ENCODE measurements around the gene LIN9. TPM values are rescaled to one million over a fixed set of nuclear protein-coding genes. Genes with fewer than 3 reads are reported as not detected.
A peak's percentile ranks its signal among the peaks of the same experiment; 100 is the strongest.

LIN9 gene
- total and polyA plus RNA-seq, 2 donors (not counting 3 experiments of a cell fraction or from before 2014, with no cell fraction given) = 2.5 to 7.6 TPM

DNA sequence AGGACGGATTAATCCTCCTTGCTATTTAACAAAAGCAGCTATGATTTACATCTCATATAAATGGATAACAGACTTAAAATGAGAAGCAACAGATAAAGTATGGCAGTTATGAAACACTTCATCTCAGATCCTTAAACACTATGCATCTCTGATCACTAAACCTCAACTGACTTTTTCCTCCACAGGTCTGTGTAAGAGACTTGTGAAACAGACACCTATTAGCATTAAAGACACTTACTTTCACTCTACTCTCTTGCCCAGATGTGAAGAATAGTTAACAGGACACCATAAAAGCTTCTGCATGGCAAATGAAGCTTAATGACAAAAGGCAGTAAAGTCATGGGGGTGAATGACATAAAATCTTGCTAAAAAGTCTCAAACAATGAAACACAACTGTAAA lies 6.2 kb downstream of the LIN9 start:
- Histone ChIP-seq H3K4me1 (ENCODE audit: control insufficient read depth, extremely low read depth, insufficient read depth, low read length) (peaks cover 2% of the 10 kb centered on the region), H3K9me1 (replicated peaks; ENCODE audit: control insufficient read depth, extremely low read depth, insufficient read depth, low read length) (no peaks in the 10 kb centered on the region), H3K4me2 (ENCODE audit: insufficient read depth, low read length) (no peak overlapping the region), H3K4me3 (replicated peaks in 1 of 3; ENCODE audit: insufficient read depth in 1 of 3, low read depth in 1 of 3, low read length in 3 of 3) (no peak overlapping the region), H3K36me3 (ENCODE audit: control insufficient read depth in 2 of 2, extremely low read depth in 1 of 2, insufficient read depth in 2 of 2, low read length in 2 of 2) (peaks cover 0 to 3% of the 10 kb centered on the region in 2 experiments), H2AFZ (ENCODE audit: low read depth, low read length) (no peak overlapping the region), H3K9me3 (replicated peaks; ENCODE audit: control insufficient read depth, insufficient read depth, low read length) (no peaks in the 10 kb centered on the region), H4K20me1 (replicated peaks; ENCODE audit: control insufficient read depth, extremely low read depth, insufficient read depth, low read length) (no peaks in the 10 kb centered on the region), H3K27me3 (ENCODE audit: control insufficient read depth in 2 of 2, insufficient read depth in 2 of 2, low read length in 2 of 2) (no peaks in the 10 kb centered on the region), H3K27ac (ENCODE audit: insufficient read depth, low read depth, low read length) (no peak overlapping the region), H3K9ac (replicated peaks; ENCODE audit: extremely low read depth, insufficient read depth, low read length) (peak overlapping the region; percentile 2), H3K79me2 (ENCODE audit: control insufficient read depth, insufficient read depth, low read length) (peaks cover 58% of the 10 kb centered on the region)
- POLR2A ChIA-PET = no interaction called here
- dilution Hi-C loops (cut with MboI; ENCODE audit: extremely low pct_ligation_motif_present, low sequenced_read_pairs) = no loop called here
- FAIRE-seq (no peak), DNase-seq (ENCODE audit: low read depth, low spot score) (no peak)
- no peak for TF ChIP-seq MYC (IDR thresholded peaks at IDR 0.05; ENCODE audit: low read depth, low read length)
- TF ChIP-seq JUN (IDR thresholded peaks at IDR 0.05; ENCODE audit: borderline replicate concordance, insufficient read depth, insufficient read length, low read depth) = no peak
- TF ChIP-seq EZH2 (IDR thresholded peaks at IDR 0.05; ENCODE audit: borderline replicate concordance, low read depth, low read length, severe bottlenecking) = no peak
- TF ChIP-seq GATA2 (IDR thresholded peaks at IDR 0.05; ENCODE audit: insufficient read depth, insufficient read length, low read depth, low read length) = no peak
- no peak for TF ChIP-seq FOS (IDR thresholded peaks at IDR 0.05; ENCODE audit: borderline replicate concordance, insufficient read depth, low read length)
- TF ChIP-seq POLR2AphosphoS5 (IDR thresholded peaks at IDR 0.05; ENCODE audit: insufficient read depth, low read depth, low read length) = no peak
- TF ChIP-seq MAX (IDR thresholded peaks at IDR 0.05; ENCODE audit: insufficient read depth, insufficient read length) = no peak
- TF ChIP-seq, protein P1, sequence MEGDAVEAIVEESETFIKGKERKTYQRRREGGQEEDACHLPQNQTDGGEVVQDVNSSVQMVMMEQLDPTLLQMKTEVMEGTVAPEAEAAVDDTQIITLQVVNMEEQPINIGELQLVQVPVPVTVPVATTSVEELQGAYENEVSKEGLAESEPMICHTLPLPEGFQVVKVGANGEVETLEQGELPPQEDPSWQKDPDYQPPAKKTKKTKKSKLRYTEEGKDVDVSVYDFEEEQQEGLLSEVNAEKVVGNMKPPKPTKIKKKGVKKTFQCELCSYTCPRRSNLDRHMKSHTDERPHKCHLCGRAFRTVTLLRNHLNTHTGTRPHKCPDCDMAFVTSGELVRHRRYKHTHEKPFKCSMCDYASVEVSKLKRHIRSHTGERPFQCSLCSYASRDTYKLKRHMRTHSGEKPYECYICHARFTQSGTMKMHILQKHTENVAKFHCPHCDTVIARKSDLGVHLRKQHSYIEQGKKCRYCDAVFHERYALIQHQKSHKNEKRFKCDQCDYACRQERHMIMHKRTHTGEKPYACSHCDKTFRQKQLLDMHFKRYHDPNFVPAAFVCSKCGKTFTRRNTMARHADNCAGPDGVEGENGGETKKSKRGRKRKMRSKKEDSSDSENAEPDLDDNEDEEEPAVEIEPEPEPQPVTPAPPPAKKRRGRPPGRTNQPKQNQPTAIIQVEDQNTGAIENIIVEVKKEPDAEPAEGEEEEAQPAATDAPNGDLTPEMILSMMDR (IDR thresholded peaks at IDR 0.05; ENCODE audit: extremely low read depth in 1 of 2, insufficient read depth in 1 of 2, low read depth in 1 of 2, low read length in 2 of 2) = no peak
- no peak for TF ChIP-seq POLR2A (IDR thresholded peaks at IDR 0.05; ENCODE audit: low read depth, low read length)
- BruUV-seq (replicated peaks) = no TSS peak
- intact Hi-C loops (cut with micrococcal nuclease) = no loop called here
- CTCF ChIA-PET = interaction anchor here (1.0 to 2.9 kb wide), 2 partner anchors 10 to 30 kb away, joined by 3 to 9 read pairs; no protein-coding TSS in a partner anchor

Data from endothelial cell of umbilical vein (primary cell).